Dermis blood vessel endothelial cell (primary cell): ENCODE results near the gene QRFP. TPM values are rescaled to one million over a fixed set of nuclear protein-coding genes. Genes with fewer than 3 reads are reported as not detected.

Source experiments
- DNase-seq: peaks from one replicate; pipeline ENCODE4 v3.0.0; 2010
- total RNA-seq: library from RNA; depleted of rRNA; stranded (reverse); fragments of >200 nt; gene quantifications from 2 replicates; pipeline ENCODE4 v1.2.3, GENCODE V29; 2014

Gene QRFP
- not detected in 2 replicates for total RNA-seq

GRCh38 chr9:130896233-130897014, at the start of gene QRFP:
QRFP (minus strand) TSS chr9:130896812; CDS start chr9:130893838, 2,974 bp downstream.
- DNase-seq = no peak

- DNase-seq = no peak
Observed at GRCh38 chr9:130945173-130945572, 48.6 kb upstream of the QRFP start.

DNA sequence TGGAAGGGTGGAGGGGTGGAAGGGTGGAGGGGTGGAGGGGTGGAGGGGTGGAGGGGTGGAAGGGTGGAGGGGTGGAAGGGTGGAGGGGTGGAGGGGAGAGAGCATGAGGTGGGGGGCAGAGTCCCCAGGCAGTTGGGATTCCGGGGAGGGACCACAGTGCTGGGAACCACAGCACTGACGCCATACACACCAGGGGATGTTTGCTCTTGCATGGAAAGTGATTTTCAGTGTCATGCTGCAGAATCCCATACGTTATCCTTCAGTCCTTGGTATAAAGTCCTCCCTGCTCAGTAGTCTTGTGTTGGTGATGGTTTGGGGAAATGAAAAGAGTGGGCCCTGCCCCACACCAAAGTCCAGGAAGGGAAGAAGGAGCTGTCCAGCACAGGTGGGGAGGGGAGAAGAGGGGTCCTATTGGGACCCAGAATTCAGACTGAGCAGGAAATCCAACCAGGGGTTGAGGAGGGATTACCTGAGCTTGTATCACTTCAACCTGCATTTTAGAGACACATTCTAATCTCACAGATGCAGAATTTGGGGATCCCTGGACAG, 48.0 kb upstream of the QRFP start:
- no peak for DNase-seq

- DNase-seq = no peak
Observed at GRCh38 chr9:130943777-130944176, 47.2 kb upstream of the QRFP start.

- no peak for DNase-seq
Observed at GRCh38 chr9:130943221-130943620, 46.6 kb upstream of the QRFP start.

- no peak for DNase-seq
Observed at GRCh38 chr9:130942679-130943078, 46.1 kb upstream of the QRFP start.

DNA sequence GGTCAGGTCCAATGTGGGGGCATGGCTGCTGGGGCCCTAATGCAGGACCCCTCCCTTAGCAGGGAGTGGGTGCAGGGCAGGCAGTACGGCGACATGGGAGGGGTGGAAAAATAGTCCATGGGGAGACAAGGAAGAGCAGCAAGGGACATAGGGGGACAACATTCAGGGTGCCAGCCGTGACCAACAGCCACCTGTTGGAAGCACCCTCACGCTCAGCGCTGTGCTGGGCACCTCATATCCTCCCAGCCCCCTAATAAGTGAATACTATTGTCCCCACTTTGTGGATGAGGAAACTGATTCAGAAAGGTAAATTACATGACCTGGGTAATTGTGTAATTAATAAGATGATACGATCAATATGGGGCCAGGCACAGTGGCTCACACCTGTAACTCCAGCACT, 45.5 kb upstream of the QRFP start:
- no peak for DNase-seq

- peak; percentile 60 for DNase-seq
Observed at GRCh38 chr9:130940693-130941576, 44.3 kb upstream of the QRFP start.

DNA sequence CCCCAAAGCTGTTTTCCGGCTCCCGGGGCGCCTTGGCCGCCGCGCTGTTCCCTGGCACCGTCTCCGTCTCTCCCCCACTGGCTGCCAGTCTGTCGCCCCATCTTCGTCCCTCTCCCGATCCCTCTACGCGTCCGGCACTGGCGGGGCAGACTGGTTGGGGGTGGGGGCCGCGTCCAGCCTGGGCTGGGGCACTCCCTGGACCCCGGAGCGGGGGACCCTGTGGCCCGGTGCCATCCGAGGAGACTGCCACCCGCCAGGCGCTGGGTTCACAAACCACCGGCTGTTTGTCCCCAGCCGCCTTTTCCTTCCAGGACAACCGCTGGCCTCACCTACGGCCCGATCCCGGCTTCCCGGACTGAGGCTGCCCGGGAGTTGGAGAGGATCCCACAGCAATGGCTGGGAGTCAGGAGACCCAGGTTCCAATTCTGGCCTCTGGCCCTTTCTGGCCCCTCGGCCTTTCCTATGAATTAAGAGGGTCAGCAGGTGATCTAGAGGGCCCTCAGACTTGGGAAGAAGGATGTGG, 43.5 kb upstream of the QRFP start:
- DNase-seq = no peak

DNA sequence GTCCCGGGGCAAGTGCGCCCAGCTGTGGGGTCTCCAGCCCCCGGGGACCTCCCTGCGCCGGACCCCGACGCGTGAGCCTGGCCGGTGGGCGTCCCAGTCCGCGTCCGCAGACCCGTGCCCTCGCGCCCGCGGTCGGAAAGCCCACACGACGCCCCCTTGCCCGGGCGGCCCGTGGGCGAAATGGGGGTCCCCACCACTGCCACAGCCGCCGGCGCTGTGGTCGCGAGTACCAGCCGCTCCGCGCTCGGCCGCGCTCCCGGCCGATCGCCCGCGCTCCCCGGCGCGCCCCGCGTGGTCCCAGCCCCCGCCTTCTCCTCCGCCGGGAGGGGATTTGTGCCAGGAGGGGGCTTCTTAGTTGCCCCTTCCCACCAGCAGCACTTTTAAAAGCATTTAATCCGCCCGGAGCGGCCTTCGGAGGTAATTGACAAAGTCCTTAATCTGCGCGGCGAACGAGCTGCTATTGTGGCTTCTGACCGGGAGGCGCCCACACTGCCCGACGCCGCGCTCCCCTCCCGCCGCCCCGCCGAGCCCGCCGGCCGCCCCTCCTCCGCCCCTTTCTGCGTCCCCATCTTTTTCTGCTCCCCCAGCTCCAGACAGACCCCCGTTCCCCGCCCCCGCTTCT, 42.9 kb upstream of the QRFP start:
- DNase-seq = peak; percentile 21

DNA sequence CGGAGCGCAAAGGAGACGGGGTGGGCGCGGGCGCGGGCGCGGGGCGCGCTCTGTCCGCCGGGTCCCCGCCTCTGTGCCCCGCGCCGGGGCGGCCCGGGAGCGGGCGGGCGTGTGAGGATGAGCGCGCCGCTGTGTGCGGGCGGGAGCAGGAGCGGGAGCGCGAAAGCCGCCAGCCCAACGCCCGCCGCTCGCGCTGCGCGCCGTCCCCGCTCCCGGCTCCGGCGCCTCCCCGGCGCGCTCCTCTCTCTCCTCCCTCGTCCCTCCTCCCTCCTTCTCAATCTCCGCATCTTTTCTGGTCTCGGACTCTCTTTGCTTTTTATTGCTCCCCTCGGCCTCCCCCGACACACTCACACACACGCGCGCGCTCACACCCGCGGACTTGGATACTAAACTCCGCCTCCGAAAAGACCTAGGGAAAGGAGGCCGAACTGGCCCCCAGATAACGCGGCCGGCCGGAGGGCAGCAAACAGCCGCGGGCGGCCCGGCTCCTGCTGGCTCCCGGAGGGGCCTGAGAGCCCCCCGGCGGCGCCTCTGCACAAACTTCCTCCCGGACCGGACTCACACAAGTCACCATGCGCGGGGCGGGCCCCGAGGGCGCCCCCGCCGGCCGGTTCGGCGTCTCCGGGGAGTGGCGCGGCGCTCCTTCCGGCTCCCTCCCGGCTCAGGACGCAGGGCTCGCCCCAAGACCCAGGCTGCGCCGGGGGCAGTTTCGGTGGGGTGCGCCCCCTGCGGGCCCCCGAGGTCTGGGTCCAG, 42.2 kb upstream of the QRFP start, which contains the start of gene FIBCD1:
TSS of gene FIBCD1 (minus strand) at position 596 of the 753 bp plus-strand sequence. CDS start 640 bp downstream, outside the sequence.
- peak; percentile 24 for DNase-seq

GRCh38 chr9:130938184-130938651, 41.6 kb upstream of the QRFP start:
- no peak for DNase-seq

- DNase-seq = no peak
Observed at GRCh38 chr9:130937146-130938076, 40.8 kb upstream of the QRFP start.

DNA sequence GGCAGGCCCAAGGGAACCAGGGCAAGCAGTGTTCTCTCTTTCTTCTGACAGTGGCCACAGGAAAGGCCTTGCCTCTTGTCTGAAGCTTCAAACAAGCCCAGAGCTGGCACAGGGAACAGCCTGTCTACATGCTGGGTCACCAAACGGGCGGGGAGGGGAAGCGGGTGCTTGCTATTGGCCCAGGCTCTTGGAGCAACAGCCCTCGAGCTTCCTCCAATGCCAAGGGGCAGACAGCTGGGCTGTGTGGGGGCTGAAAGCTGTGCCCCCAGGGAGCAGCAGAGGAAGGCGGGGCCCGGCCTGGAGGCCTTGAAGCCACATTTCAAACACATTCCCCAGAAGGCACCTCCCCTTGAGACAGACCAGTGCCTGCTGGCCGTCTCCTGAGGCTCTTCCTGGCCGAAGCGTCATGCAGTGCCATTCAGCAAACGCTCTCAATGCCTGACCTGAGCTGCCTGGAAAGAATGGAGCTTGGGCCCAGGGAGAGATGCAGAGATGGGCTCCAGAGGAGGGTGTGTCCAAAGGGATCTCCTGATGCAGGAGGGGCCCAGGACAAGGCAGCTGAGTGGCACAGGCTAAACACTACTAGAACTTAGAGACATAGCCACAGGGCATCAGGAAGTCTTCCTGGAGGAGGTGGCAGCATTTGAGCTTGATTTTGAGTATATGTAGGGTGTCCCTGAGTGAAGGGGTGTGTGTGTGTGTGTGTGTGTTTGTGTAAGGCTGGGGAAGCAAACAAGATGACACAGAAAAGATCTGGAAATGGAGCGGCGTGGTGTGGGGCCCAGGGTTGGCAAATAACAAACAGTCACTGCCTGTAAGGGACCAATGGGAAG, 39.9 kb upstream of the QRFP start:
- DNase-seq = peak; percentile 28

- DNase-seq = no peak
Observed at GRCh38 chr9:130935648-130936271, 39.1 kb upstream of the QRFP start.

DNA sequence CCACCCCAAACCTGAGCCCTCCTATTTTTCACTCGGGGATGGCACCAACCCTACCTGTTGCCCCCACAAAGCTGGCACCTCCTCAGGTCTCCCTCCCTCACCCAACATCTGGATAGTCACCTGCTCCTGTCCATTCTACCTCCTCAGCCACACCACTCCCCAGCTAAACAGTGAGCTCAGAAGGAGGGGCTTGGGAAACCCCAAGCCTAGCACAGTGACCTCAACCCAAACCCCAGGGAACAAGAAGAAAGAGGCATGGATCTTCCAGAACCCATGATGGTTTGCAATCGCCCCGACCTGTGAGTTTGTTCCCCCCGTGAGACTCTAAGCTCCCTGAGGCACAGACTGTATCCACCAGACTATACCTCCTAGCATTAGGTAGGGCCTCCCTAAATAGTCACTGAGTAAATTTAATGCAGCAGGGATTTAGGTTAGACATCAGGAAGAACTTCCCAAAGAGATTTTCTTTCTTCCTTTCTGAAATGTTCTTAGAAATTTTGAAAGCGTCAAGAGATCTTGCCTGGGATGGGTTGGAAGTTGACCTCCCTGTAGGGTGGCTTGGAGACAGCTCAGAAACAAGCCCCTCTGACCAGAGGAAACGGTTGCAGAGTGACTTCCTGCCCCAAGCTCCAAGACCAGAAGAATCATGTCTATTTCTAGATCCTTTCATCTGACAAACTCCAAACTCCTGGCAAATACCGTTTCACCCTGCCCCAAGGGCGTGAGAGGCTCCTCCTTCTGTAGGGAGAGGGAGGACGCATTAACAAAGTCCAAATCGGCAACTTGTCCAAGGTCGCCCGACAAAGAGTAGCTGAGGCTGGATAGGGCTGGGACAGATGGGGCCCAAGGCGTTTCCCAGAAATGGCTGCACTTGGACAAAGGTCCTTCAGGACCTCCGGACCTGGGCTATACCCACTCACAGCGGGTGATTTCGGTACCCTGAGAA, 38.4 kb upstream of the QRFP start:
- no peak for DNase-seq

DNA sequence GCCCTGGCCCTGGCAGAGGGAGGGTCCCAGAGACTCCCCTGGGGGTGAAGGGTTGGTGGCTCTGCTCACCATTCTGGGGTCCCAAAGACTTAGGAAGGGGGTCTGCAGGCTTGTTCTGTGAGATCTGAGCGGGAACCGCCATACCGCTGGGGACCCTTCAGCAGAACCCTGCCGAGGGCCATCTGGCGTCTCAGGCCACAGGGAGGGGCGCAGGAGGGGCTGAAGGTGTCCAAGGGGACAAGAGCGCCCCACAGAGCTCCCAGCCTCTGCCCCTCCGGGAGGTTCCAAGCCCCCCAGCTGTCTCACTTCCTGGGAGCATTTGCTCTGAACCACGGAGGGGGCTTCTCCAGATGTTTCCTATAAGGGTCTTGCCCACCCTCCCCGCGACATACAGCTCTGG, 37.6 kb upstream of the QRFP start:
- DNase-seq = no peak
